ENCODE measurements around the gene SLC22A4.

GRCh38 chr5:132269635-132270334 lies 24.4 kb upstream of the SLC22A4 start:
- TF ChIP-seq POLR2A (IDR thresholded peaks at IDR 0.05), result no peak
- TF ChIP-seq, protein P1, sequence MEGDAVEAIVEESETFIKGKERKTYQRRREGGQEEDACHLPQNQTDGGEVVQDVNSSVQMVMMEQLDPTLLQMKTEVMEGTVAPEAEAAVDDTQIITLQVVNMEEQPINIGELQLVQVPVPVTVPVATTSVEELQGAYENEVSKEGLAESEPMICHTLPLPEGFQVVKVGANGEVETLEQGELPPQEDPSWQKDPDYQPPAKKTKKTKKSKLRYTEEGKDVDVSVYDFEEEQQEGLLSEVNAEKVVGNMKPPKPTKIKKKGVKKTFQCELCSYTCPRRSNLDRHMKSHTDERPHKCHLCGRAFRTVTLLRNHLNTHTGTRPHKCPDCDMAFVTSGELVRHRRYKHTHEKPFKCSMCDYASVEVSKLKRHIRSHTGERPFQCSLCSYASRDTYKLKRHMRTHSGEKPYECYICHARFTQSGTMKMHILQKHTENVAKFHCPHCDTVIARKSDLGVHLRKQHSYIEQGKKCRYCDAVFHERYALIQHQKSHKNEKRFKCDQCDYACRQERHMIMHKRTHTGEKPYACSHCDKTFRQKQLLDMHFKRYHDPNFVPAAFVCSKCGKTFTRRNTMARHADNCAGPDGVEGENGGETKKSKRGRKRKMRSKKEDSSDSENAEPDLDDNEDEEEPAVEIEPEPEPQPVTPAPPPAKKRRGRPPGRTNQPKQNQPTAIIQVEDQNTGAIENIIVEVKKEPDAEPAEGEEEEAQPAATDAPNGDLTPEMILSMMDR (IDR thresholded peaks at IDR 0.05), result no peak
